ENCODE results near the gene LIN9.

LIN9 gene

GRCh38 chr1:226239421-226239820 lies 69.5 kb downstream of the LIN9 start:
- CTCF ChIA-PET = interaction anchor here (0.6 kb wide), 1 partner anchor 16 kb away, joined by 6 read pairs; no protein-coding TSS in a partner anchor
- POLR2A ChIA-PET = interaction anchor here (1.0 kb wide), 1 partner anchor 70 kb away, joined by 3 read pairs; the partner anchor contains the start of gene LIN9
- TF ChIP-seq FOXM1 (IDR thresholded peaks at IDR 0.05; ENCODE audit: borderline replicate concordance) (no peak), ELF4 (IDR thresholded peaks at IDR 0.05) (no peak), L3MBTL2 (conservative IDR thresholded peaks at IDR 0.05) (no peak), ARNT (IDR thresholded peaks at IDR 0.05) (no peak), FOXK2 (IDR thresholded peaks at IDR 0.05) (no peak), NFRKB (IDR thresholded peaks at IDR 0.05) (no peak), CTBP1 (IDR thresholded peaks at IDR 0.05; ENCODE audit: borderline replicate concordance) (no peak), TARDBP (IDR thresholded peaks at IDR 0.05) (no peak), ZNF384 (IDR thresholded peaks at IDR 0.05) (no peak)
- no peak for DNase-seq (ENCODE audit: extremely low spot score)

- TF ChIP-seq ZNF384 (IDR thresholded peaks at IDR 0.05) = no peak
- no peak for DNase-seq (ENCODE audit: extremely low spot score)
- ChIA-PET POLR2A (no interaction called here), CTCF (no interaction called here)
Observed at GRCh38 chr1:226236826-226237225, 72.1 kb downstream of the LIN9 start.

- ChIA-PET CTCF (no interaction called here), POLR2A (no interaction called here)
- no peak for DNase-seq (ENCODE audit: extremely low spot score)
- no peak for TF ChIP-seq NFRKB (IDR thresholded peaks at IDR 0.05)
- no peak for TF ChIP-seq FOXM1 (IDR thresholded peaks at IDR 0.05; ENCODE audit: borderline replicate concordance)
- no peak for TF ChIP-seq HDGF (IDR thresholded peaks at IDR 0.05; ENCODE audit: borderline replicate concordance)
- TF ChIP-seq PKNOX1 (IDR thresholded peaks at IDR 0.05) = no peak
- TF ChIP-seq TARDBP (IDR thresholded peaks at IDR 0.05) = no peak
- TF ChIP-seq ARNT (IDR thresholded peaks at IDR 0.05) = no peak
- TF ChIP-seq FOXA1 (IDR thresholded peaks at IDR 0.05) = no peak
- no peak for TF ChIP-seq FOXK2 (IDR thresholded peaks at IDR 0.05)
- no peak for TF ChIP-seq SUZ12 (IDR thresholded peaks at IDR 0.05)
- TF ChIP-seq BHLHE40 (IDR thresholded peaks at IDR 0.05; ENCODE audit: borderline replicate concordance) = no peak
- no peak for TF ChIP-seq SP1 (IDR thresholded peaks at IDR 0.05)
- TF ChIP-seq ZNF384 (IDR thresholded peaks at IDR 0.05) = no peak
- TF ChIP-seq L3MBTL2 (conservative IDR thresholded peaks at IDR 0.05) = no peak
- no peak for TF ChIP-seq LEF1 (IDR thresholded peaks at IDR 0.05; ENCODE audit: borderline replicate concordance)
- no peak for TF ChIP-seq CTBP1 (IDR thresholded peaks at IDR 0.05; ENCODE audit: borderline replicate concordance)
Observed at GRCh38 chr1:226233806-226234205, 75.2 kb downstream of the LIN9 start.

GRCh38 chr1:226233293-226233692 lies 75.7 kb downstream of the LIN9 start:
- TF ChIP-seq ZNF384 (IDR thresholded peaks at IDR 0.05) (no peak), CTBP1 (IDR thresholded peaks at IDR 0.05; ENCODE audit: borderline replicate concordance) (no peak), ARNT (IDR thresholded peaks at IDR 0.05) (no peak), SUZ12 (IDR thresholded peaks at IDR 0.05) (no peak), L3MBTL2 (conservative IDR thresholded peaks at IDR 0.05) (no peak), FOXM1 (IDR thresholded peaks at IDR 0.05; ENCODE audit: borderline replicate concordance) (no peak), ELF4 (IDR thresholded peaks at IDR 0.05) (no peak), FOXA1 (IDR thresholded peaks at IDR 0.05) (no peak), FOXK2 (IDR thresholded peaks at IDR 0.05) (no peak), SP1 (IDR thresholded peaks at IDR 0.05) (no peak), HDGF (IDR thresholded peaks at IDR 0.05; ENCODE audit: borderline replicate concordance) (no peak), NFRKB (IDR thresholded peaks at IDR 0.05) (no peak)
- ChIA-PET CTCF (no interaction called here), POLR2A (no interaction called here)
- DNase-seq (ENCODE audit: extremely low spot score) = no peak

GRCh38 chr1:226226601-226227000 lies 82.4 kb downstream of the LIN9 start:
- ChIA-PET POLR2A (interaction anchor here (0.9 kb wide), 1 partner anchor 83 kb away, joined by 3 read pairs; the partner anchor contains the start of gene LIN9), CTCF (no interaction called here)
- no peak for DNase-seq (ENCODE audit: extremely low spot score)
- TF ChIP-seq ARNT (IDR thresholded peaks at IDR 0.05) (no peak), SP1 (IDR thresholded peaks at IDR 0.05) (no peak), PKNOX1 (IDR thresholded peaks at IDR 0.05) (no peak), L3MBTL2 (conservative IDR thresholded peaks at IDR 0.05) (no peak), BHLHE40 (IDR thresholded peaks at IDR 0.05; ENCODE audit: borderline replicate concordance) (no peak), NFRKB (IDR thresholded peaks at IDR 0.05) (no peak), FOXM1 (IDR thresholded peaks at IDR 0.05; ENCODE audit: borderline replicate concordance) (no peak), ELF4 (IDR thresholded peaks at IDR 0.05) (no peak), ZNF384 (IDR thresholded peaks at IDR 0.05) (no peak), SUZ12 (IDR thresholded peaks at IDR 0.05) (no peak), CTBP1 (IDR thresholded peaks at IDR 0.05; ENCODE audit: borderline replicate concordance) (no peak), LEF1 (IDR thresholded peaks at IDR 0.05; ENCODE audit: borderline replicate concordance) (no peak), HDGF (IDR thresholded peaks at IDR 0.05; ENCODE audit: borderline replicate concordance) (no peak), TARDBP (IDR thresholded peaks at IDR 0.05) (no peak), FOXA1 (IDR thresholded peaks at IDR 0.05) (no peak), FOXK2 (IDR thresholded peaks at IDR 0.05) (no peak)

GRCh38 chr1:226223786-226224244 lies 85.1 kb downstream of the LIN9 start:
- DNase-seq (ENCODE audit: extremely low spot score) = no peak
- ChIA-PET POLR2A (interaction anchor here (0.6 kb wide), 1 partner anchor 101 kb away, joined by 3 read pairs; no protein-coding TSS in a partner anchor), CTCF (interaction anchor here (0.5 kb wide), 1 partner anchor 865 kb away, joined by 3 read pairs; no protein-coding TSS in a partner anchor)
- TF ChIP-seq ZNF384 (IDR thresholded peaks at IDR 0.05) (no peak), L3MBTL2 (conservative IDR thresholded peaks at IDR 0.05) (no peak), FOXM1 (IDR thresholded peaks at IDR 0.05; ENCODE audit: borderline replicate concordance) (peak; percentile 27; the same call in 1 of the 2 replicates), HDGF (IDR thresholded peaks at IDR 0.05; ENCODE audit: borderline replicate concordance) (no peak), FOXA1 (IDR thresholded peaks at IDR 0.05) (no peak), BHLHE40 (IDR thresholded peaks at IDR 0.05; ENCODE audit: borderline replicate concordance) (no peak), ELF4 (IDR thresholded peaks at IDR 0.05) (no peak)

Measured in HEK293T (cell line).